ENCODE results near the gene INPP4B.
A peak's percentile ranks its signal among the peaks of the same experiment; 100 is the strongest.

The INPP4B gene

GRCh38 chr4:142435599-142436235 lies 410.4 kb downstream of the INPP4B start:
- DNase-seq (ENCODE audit: low spot score): peak; percentile 17
- no peak overlapping the region for H3K27ac ChIP-seq (replicated peaks; ENCODE audit: low read length)

GRCh38 chr4:142434519-142435224 lies 411.4 kb downstream of the INPP4B start:
- Histone ChIP-seq H3K9ac (ENCODE audit: low read depth, low read length, poor library complexity) (no peak overlapping the region), H3K4me2 (ENCODE audit: insufficient read depth, low read length, poor library complexity, severe bottlenecking) (no peak overlapping the region), H2BK12ac (ENCODE audit: low read length) (no peak overlapping the region), H3K79me1 (ENCODE audit: low read depth, low read length) (peaks cover 3% of the 10 kb centered on the region), H2BK15ac (ENCODE audit: low read length) (no peak overlapping the region), H2BK5ac (ENCODE audit: low read length) (no peak overlapping the region), H4K8ac (ENCODE audit: low read depth, low read length) (no peak overlapping the region), H2AFZ (ENCODE audit: low read length) (no peak overlapping the region), H3K4me1 (ENCODE audit: control insufficient read depth in 2 of 2, insufficient read depth in 1 of 2, low read depth in 1 of 2, low read length in 2 of 2) (peaks cover 4 to 9% of the 10 kb centered on the region in 2 donors), H3K27me3 (ENCODE audit: control insufficient read depth in 3 of 3, insufficient read depth in 3 of 3, low read depth in 1 of 3, low read length in 3 of 3) (no peaks in the 10 kb centered on the region), H3K27ac (replicated peaks; ENCODE audit: low read length) (no peak overlapping the region), H3K23ac (ENCODE audit: low read depth, low read length, poor library complexity) (no peak overlapping the region), H3K18ac (ENCODE audit: low read length) (no peak overlapping the region), H4K91ac (ENCODE audit: low read depth, low read length, poor library complexity) (no peak overlapping the region), H3K14ac (ENCODE audit: low read length) (no peak overlapping the region), H3K4me3 (ENCODE audit: low read length in 2 of 2) (no peak overlapping the region), H3K9me3 (replicated peaks in 1 of 2; ENCODE audit: control insufficient read depth in 2 of 2, insufficient read depth in 1 of 2, low read depth in 1 of 2, low read length in 2 of 2) (peaks cover 3 to 4% of the 10 kb centered on the region in 2 donors), H2AK5ac (ENCODE audit: low read depth, low read length) (no peak overlapping the region), H3K36me3 (replicated peaks in 1 of 2; ENCODE audit: control insufficient read depth in 2 of 2, insufficient read depth in 2 of 2, low read length in 2 of 2) (no peaks in the 10 kb centered on the region), H2BK120ac (ENCODE audit: low read depth, low read length) (no peak overlapping the region), H3K4ac (ENCODE audit: low read length) (no peak overlapping the region)
- no CpG with 5 or more reads among the region's 2 CpGs for WGBS, 2 donors (ENCODE audit: extremely low coverage in 2 of 2, insufficient read length in 2 of 2, insufficient replicate concordance in 1 of 2)
- DNase-seq (ENCODE audit: low spot score): no peak

More at GRCh38 chr4:142435599-142436235, 410.4 kb downstream of the INPP4B start:
- no peak overlapping the region for H3K4me2 ChIP-seq (ENCODE audit: insufficient read depth, low read length, poor library complexity, severe bottlenecking)
- H2BK15ac ChIP-seq (ENCODE audit: low read length): peak overlapping the region; percentile 91
- peak overlapping the region; percentile 66 for H2BK120ac ChIP-seq (ENCODE audit: low read depth, low read length)
- no peak overlapping the region for H2AK5ac ChIP-seq (ENCODE audit: low read depth, low read length)
- no peak overlapping the region for H3K4me3 ChIP-seq (ENCODE audit: low read length in 2 of 2)
- H3K9me3 ChIP-seq (replicated peaks in 1 of 2; ENCODE audit: control insufficient read depth in 2 of 2, insufficient read depth in 1 of 2, low read depth in 1 of 2, low read length in 2 of 2): peaks cover 3 to 4% of the 10 kb centered on the region in 2 donors
- H3K4me1 ChIP-seq (ENCODE audit: control insufficient read depth in 2 of 2, insufficient read depth in 1 of 2, low read depth in 1 of 2, low read length in 2 of 2): peaks cover 4 to 9% of the 10 kb centered on the region in 2 donors
- no peaks in the 10 kb centered on the region for H3K36me3 ChIP-seq (replicated peaks in 1 of 2; ENCODE audit: control insufficient read depth in 2 of 2, insufficient read depth in 2 of 2, low read length in 2 of 2)
- no peak overlapping the region for H3K23ac ChIP-seq (ENCODE audit: low read depth, low read length, poor library complexity)
- H3K27me3 ChIP-seq (ENCODE audit: control insufficient read depth in 3 of 3, insufficient read depth in 3 of 3, low read depth in 1 of 3, low read length in 3 of 3): no peaks in the 10 kb centered on the region
- H2AFZ ChIP-seq (ENCODE audit: low read length): peak overlapping the region; percentile 85
- H4K8ac ChIP-seq (ENCODE audit: low read depth, low read length): peak overlapping the region; percentile 92
- H3K79me1 ChIP-seq (ENCODE audit: low read depth, low read length): peaks cover 3% of the 10 kb centered on the region
- H2BK12ac ChIP-seq (ENCODE audit: low read length): no peak overlapping the region
- no CpG with 5 or more reads among the region's 8 CpGs for WGBS, 2 donors (ENCODE audit: extremely low coverage in 2 of 2, insufficient read length in 2 of 2, insufficient replicate concordance in 1 of 2)
- H2BK5ac ChIP-seq (ENCODE audit: low read length): no peak overlapping the region
- peak overlapping the region; percentile 88 for H3K18ac ChIP-seq (ENCODE audit: low read length)
- no peak overlapping the region for H3K14ac ChIP-seq (ENCODE audit: low read length)
- no peak overlapping the region for H3K4ac ChIP-seq (ENCODE audit: low read length)
- no peak overlapping the region for H4K91ac ChIP-seq (ENCODE audit: low read depth, low read length, poor library complexity)
- no peak overlapping the region for H3K9ac ChIP-seq (ENCODE audit: low read depth, low read length, poor library complexity)

GRCh38 chr4:142428715-142429114 lies 417.4 kb downstream of the INPP4B start:
- H3K9me3 ChIP-seq (replicated peaks in 1 of 2; ENCODE audit: control insufficient read depth in 2 of 2, insufficient read depth in 1 of 2, low read depth in 1 of 2, low read length in 2 of 2): no peaks in the 10 kb centered on the region
- no peak overlapping the region for H3K4ac ChIP-seq (ENCODE audit: low read length)
- no peak overlapping the region for H3K18ac ChIP-seq (ENCODE audit: low read length)
- no peak overlapping the region for H4K91ac ChIP-seq (ENCODE audit: low read depth, low read length, poor library complexity)
- no peak overlapping the region for H3K4me2 ChIP-seq (ENCODE audit: insufficient read depth, low read length, poor library complexity, severe bottlenecking)
- no peaks in the 10 kb centered on the region for H3K27me3 ChIP-seq (ENCODE audit: control insufficient read depth in 3 of 3, insufficient read depth in 3 of 3, low read depth in 1 of 3, low read length in 3 of 3)
- H2BK12ac ChIP-seq (ENCODE audit: low read length): no peak overlapping the region
- H3K4me3 ChIP-seq (ENCODE audit: low read length in 2 of 2): no peak overlapping the region
- no peak overlapping the region for H2BK15ac ChIP-seq (ENCODE audit: low read length)
- no peak overlapping the region for H3K23ac ChIP-seq (ENCODE audit: low read depth, low read length, poor library complexity)
- no peak overlapping the region for H2BK120ac ChIP-seq (ENCODE audit: low read depth, low read length)
- no peak overlapping the region for H3K14ac ChIP-seq (ENCODE audit: low read length)
- DNase-seq (ENCODE audit: low spot score): no peak
- H4K8ac ChIP-seq (ENCODE audit: low read depth, low read length): no peak overlapping the region
- no peaks in the 10 kb centered on the region for H3K36me3 ChIP-seq (replicated peaks in 1 of 2; ENCODE audit: control insufficient read depth in 2 of 2, insufficient read depth in 2 of 2, low read length in 2 of 2)
- no peak overlapping the region for H2BK5ac ChIP-seq (ENCODE audit: low read length)
- H3K4me1 ChIP-seq (ENCODE audit: control insufficient read depth in 2 of 2, insufficient read depth in 1 of 2, low read depth in 1 of 2, low read length in 2 of 2): no peaks in the 10 kb centered on the region
- no peak overlapping the region for H2AK5ac ChIP-seq (ENCODE audit: low read depth, low read length)
- WGBS, 2 donors (ENCODE audit: extremely low coverage in 2 of 2, insufficient read length in 2 of 2, insufficient replicate concordance in 1 of 2): no CpG with 5 or more reads among the region's 2 CpGs
- no peak overlapping the region for H3K9ac ChIP-seq (ENCODE audit: low read depth, low read length, poor library complexity)
- H2AFZ ChIP-seq (ENCODE audit: low read length): no peak overlapping the region
- H3K27ac ChIP-seq (replicated peaks; ENCODE audit: low read length): no peak overlapping the region
- no peaks in the 10 kb centered on the region for H3K79me1 ChIP-seq (ENCODE audit: low read depth, low read length)

- Histone ChIP-seq H3K9ac (ENCODE audit: low read depth, low read length, poor library complexity) (no peak overlapping the region), H4K8ac (ENCODE audit: low read depth, low read length) (no peak overlapping the region), H2AFZ (ENCODE audit: low read length) (peak overlapping the region; percentile 32), H3K18ac (ENCODE audit: low read length) (no peak overlapping the region), H3K79me1 (ENCODE audit: low read depth, low read length) (no peaks in the 10 kb centered on the region), H2BK120ac (ENCODE audit: low read depth, low read length) (no peak overlapping the region), H2BK12ac (ENCODE audit: low read length) (no peak overlapping the region), H3K27me3 (ENCODE audit: control insufficient read depth in 3 of 3, insufficient read depth in 3 of 3, low read depth in 1 of 3, low read length in 3 of 3) (no peaks in the 10 kb centered on the region), H3K36me3 (replicated peaks in 1 of 2; ENCODE audit: control insufficient read depth in 2 of 2, insufficient read depth in 2 of 2, low read length in 2 of 2) (no peaks in the 10 kb centered on the region), H2AK5ac (ENCODE audit: low read depth, low read length) (no peak overlapping the region), H3K4me2 (ENCODE audit: insufficient read depth, low read length, poor library complexity, severe bottlenecking) (no peak overlapping the region), H2BK5ac (ENCODE audit: low read length) (no peak overlapping the region), H2BK15ac (ENCODE audit: low read length) (no peak overlapping the region), H3K27ac (replicated peaks; ENCODE audit: low read length) (no peak overlapping the region), H3K4ac (ENCODE audit: low read length) (no peak overlapping the region), H3K4me1 (ENCODE audit: control insufficient read depth in 2 of 2, insufficient read depth in 1 of 2, low read depth in 1 of 2, low read length in 2 of 2) (no peaks in the 10 kb centered on the region), H3K4me3 (ENCODE audit: low read length in 2 of 2) (no peak overlapping the region), H3K14ac (ENCODE audit: low read length) (no peak overlapping the region), H3K9me3 (replicated peaks in 1 of 2; ENCODE audit: control insufficient read depth in 2 of 2, insufficient read depth in 1 of 2, low read depth in 1 of 2, low read length in 2 of 2) (no peaks in the 10 kb centered on the region), H4K91ac (ENCODE audit: low read depth, low read length, poor library complexity) (no peak overlapping the region), H3K23ac (ENCODE audit: low read depth, low read length, poor library complexity) (no peak overlapping the region)
- DNase-seq (ENCODE audit: low spot score): no peak
- WGBS, 2 donors (ENCODE audit: extremely low coverage in 2 of 2, insufficient read length in 2 of 2, insufficient replicate concordance in 1 of 2): no CpG with 5 or more reads among the region's 1 CpG
Observed at GRCh38 chr4:142427456-142427855, 418.6 kb downstream of the INPP4B start.
